GM21367 (cell line): ENCODE data around the gene ERGIC3.
A peak's percentile ranks its signal among the peaks of the same experiment; 100 is the strongest.

Experiments used
- ATAC-seq: cut with Tn5 transposase; IDR thresholded peaks from one replicate; pipeline ENCODE4 v1.9.1; 2021; ENCODE audit not compliant: unreplicated experiment

Gene ERGIC3

GRCh38 chr20:35541783-35542662 is at the start of gene ERGIC3:
ERGIC3 (plus strand) TSS chr20:35542078; CDS start chr20:35542098, 20 bp downstream.
- ATAC-seq, result peak; percentile 64

DNA sequence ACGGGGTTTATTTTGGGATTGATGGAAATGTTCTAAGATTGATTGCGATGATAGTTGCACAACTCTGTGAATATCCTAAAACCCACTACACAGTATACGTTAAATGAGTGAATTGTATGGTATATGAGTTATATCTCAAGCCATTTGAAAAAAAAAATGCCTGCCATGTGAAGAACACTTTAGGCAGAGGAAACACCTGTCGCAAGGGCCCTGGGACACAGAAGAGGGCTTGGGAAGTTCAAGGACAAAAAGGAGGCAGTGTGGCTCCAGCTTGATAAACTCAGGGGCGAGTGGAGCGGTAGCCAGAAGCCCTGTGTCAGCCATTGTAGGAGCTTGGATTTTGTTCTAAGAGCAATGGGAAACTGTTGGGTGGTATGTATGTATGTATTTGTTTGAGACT is 49.5 kb upstream of the ERGIC3 start:
- ATAC-seq, result no peak

DNA sequence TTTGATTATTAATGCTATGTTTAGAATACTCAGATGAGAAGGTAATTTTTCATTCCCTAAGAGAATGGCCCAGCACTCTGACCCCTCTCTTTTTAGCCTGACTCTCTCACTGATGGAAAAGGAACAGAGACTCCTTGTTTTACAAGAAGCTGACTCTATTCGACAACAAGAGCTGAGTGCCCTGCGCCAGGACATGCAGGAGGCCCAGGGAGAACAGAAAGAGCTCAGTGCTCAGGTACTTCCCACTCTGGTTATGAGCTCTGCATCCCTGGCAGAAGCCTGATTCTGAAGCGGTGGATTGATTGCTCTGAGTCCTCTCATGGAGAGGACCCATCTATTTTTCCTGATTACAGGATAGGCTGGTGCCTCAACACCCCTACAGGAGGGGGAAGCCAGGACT is 45.4 kb upstream of the ERGIC3 start:
- no peak for ATAC-seq

DNA sequence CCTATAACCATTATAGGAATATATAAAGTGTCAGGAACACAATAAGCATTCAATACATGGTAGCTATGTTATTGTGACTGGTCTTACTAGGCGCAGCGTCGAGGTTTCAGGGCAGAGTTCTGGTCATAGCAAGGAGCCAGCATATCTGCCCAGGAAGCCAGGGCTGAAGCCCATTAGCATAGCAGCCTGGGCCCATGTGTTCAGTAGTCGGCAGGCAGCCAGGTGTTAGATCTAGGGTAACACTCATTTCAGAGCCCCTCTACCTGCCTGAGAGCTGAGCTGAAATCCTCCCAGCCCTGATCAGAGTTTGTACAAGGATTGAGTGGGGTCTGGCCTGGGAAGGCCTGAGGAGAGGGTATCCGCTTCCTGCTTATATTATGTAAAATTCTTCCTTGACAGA is 44.6 kb upstream of the ERGIC3 start:
- ATAC-seq, result no peak

GRCh38 chr20:35497780-35498189 is 44.1 kb upstream of the ERGIC3 start:
- ATAC-seq, result no peak

- ATAC-seq, result no peak
Observed at GRCh38 chr20:35499271-35499670, 42.6 kb upstream of the ERGIC3 start.

GRCh38 chr20:35502352-35502751 is 39.5 kb upstream of the ERGIC3 start:
- no peak for ATAC-seq

DNA sequence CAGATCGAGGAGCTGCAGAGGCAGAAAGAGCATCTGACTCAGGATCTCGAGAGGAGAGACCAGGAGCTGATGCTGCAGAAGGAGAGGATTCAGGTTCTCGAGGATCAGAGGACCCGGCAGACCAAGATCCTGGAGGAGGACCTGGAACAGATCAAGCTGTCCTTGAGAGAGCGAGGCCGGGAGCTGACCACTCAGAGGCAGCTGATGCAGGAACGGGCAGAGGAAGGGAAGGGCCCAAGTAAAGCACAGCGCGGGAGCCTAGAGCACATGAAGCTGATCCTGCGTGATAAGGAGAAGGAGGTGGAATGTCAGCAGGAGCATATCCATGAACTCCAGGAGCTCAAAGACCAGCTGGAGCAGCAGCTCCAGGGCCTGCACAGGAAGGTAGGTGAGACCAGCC is 38.6 kb upstream of the ERGIC3 start:
- no peak for ATAC-seq

DNA sequence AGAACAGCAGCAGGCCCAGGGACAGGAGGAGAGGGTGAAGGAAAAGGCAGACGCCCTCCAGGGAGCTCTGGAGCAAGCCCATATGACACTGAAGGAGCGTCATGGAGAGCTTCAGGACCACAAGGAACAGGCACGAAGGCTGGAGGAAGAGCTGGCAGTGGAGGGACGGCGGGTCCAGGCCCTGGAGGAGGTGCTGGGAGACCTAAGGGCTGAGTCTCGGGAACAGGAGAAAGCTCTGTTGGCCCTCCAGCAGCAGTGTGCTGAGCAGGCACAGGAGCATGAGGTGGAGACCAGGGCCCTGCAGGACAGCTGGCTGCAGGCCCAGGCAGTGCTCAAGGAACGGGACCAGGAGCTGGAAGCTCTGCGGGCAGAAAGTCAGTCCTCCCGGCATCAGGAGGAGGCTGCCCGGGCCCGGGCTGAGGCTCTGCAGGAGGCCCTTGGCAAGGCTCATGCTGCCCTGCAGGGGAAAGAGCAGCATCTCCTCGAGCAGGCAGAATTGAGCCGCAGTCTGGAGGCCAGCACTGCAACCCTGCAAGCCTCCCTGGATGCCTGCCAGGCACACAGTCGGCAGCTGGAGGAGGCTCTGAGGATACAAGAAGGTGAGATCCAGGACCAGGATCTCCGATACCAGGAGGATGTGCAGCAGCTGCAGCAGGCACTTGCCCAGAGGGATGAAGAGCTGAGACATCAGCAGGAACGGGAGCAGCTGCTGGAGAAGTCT is 37.9 kb upstream of the ERGIC3 start:
- ATAC-seq, result no peak

GRCh38 chr20:35504751-35505150 is 37.1 kb upstream of the ERGIC3 start:
- no peak for ATAC-seq

GRCh38 chr20:35506179-35506578 is 35.7 kb upstream of the ERGIC3 start:
- ATAC-seq, result no peak

DNA sequence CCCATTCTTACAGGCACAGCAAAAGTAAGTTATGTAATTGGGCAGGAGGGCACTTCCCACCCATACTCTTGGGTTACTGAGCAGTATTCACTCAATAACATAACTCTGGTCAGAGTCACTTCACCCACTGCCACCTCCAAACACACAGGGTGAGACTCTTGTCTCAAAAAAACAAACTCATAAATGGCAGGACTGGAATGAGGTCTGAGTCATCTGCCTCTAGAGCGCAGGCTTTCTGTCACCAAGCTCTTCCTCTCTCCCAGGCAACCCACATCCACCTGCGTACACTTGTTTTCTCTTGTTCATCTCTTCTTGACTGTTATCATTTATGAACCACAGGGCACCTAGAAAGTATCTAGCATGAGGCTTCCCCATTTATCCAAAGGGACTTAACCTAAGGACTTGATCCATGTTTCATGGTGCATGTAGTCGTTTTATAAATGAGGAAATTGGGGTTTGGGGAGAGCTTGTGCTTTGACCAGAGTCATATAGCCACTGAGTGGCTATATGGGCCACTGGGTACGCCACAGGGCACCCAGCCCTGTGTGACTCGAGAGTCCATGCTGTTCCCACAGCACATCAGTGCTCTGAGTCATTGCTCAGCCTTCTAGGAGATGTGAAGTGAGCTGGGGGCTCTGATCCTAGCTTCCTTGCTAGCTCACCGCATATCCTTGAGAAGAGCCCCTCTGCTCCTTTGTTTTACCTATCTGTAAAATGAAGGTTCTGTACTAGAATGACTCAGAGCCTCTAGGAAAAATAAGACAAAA is 34.8 kb upstream of the ERGIC3 start:
- no peak for ATAC-seq

DNA sequence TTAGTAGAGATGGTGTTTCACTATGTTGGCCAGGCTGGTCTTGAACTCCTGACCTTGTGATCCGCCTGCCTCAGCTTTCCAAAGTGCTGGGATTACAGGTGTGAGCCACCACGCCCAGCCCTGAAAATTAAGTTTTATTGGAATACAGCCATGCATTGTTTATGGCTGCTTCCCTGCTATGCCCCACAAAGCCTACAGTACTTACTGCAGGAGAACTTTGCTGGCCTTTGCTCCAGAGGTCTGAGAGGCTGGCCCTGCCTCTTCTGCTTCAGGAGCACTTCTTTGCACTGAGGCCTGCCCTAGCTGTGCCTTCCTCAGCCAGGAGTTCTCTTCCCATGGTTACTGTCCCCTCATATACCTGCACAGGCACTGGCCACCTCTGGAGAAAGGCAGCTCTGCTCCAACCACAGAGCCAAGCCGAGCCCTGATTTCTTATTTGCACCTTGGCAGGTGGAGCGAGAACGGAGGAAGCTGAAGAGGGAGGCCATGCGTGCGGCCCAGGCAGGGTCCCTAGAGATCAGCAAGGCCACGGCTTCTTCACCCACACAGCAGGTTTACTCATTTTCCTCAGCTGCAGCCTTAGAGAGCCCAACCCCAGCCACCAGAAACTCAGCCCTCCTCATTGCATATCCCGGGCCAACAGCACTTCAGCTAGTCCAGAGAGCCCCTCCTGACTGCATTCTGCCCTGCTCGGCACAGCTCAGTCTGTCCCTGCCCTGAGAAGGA is 33.2 kb upstream of the ERGIC3 start:
- no peak for ATAC-seq

DNA sequence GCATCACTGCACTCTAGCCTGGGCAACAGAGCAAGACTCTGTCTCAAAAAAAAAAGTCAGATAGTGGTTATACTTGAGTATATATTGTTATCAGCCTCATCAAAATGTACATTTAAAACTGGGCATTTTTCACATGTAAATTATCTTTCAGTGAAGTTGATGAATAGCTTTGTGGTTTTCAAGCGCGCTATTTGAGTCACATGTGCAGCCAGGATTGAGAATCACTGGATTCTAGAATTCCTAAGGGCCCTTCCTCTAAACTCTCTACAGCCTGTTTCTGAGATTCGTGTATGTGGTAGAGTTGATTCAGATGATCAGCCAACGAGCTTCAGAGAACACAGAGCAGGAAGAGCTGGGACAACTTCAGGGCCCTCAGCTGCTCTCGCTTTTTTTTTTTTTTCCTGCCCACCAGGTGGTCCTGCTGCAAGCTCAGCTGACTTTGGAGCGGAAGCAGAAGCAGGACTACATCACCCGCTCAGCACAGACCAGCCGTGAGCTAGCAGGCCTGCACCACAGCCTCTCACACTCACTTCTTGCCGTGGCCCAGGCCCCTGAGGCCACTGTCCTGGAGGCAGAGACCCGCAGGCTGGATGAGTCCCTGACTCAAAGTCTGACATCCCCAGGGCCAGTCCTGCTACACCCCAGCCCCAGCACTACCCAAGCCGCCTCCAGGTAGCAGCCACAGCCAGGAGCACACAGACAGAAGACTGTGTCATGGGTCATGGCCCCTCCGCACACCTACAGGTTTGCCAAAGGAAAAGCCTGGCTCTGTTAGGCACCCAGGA is 30.7 kb upstream of the ERGIC3 start:
- ATAC-seq, result no peak

GRCh38 chr20:35511814-35512420 is 30.0 kb upstream of the ERGIC3 start:
- ATAC-seq, result no peak

GRCh38 chr20:35514371-35514932 is 27.4 kb upstream of the ERGIC3 start:
- ATAC-seq, result no peak

- ATAC-seq, result no peak
Observed at GRCh38 chr20:35515341-35515740, 26.5 kb upstream of the ERGIC3 start.

DNA sequence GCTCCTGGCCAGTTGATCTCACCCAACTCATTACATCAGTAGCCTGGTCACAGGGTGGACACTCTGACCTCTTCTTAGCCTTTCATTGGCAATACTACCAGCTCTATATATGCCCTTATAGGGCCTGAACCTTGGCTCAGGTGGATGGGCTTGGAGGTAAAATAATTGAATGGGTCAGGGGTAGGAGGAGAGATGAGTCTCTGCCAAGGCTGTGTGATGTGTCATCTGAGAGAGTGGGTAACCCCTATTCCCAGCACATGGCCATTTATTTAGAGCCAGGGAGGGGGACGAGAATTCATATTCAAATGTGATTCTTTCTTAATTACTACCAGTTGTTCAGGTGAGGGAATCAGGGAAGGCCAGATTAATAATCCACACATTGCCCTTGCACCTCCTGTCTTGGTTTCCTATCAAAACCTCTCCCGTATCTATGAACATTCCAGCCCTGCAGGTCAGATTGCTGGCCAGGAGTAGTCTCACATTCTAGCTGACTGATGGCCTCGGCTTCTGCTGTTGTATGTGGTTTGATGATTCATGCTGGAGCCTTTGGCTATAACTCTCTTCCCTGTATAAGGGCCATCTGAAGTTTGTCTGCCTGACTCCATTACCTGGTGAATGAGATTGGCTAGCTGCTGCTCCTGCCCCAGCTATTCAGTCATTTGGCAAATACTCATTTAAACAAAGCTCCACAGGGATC is 25.8 kb upstream of the ERGIC3 start:
- no peak for ATAC-seq

- no peak for ATAC-seq
Observed at GRCh38 chr20:35517125-35517524, 24.8 kb upstream of the ERGIC3 start.
